ENCODE data around the gene IFRD2. TPM values are rescaled to one million over a fixed set of nuclear protein-coding genes. Genes with fewer than 3 reads are reported as not detected.

The IFRD2 gene
- total RNA-seq, 1 donor from 2014 or later: 54.2 TPM

DNA sequence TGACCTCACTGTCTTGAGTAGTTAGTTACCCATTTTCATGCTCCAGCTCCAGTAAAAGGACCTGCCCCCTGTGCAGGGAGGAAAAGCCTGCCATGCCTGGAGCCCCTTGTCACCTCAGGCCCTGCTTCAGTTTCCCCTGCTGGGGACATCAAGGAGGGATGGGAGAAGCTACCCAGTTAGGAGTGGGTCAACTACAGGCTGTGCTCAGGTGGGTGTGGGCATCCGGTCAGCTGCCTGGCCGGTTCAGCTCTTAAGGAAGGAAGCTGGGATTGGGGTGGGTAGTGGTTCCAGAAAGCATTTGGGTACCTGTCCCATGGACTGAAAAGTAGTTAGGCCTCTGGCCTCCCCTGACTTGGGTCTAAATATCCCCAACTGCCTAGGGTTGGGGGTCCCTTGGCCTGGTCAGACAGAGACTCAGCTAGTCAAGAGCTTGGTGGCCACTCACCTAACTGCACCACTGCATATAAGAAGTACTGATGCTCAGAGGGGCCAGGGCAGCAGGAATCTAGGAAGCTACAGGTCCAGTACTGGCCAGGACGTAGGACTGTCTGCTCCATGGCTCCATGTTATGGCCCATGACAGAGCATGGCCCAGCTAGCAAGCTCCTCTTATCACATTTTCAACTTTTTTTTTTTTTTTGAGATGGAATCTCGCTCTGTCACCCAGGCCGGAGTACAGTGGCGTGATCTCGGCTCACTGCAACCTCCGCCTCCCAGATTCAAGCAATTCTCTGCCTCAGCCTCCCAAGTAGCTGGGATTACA is 12.8 kb downstream of the IFRD2 start:
- Mint-ChIP-seq H3K4me1 (ENCODE audit: unreplicated experiment) (peaks cover 10% of the 10 kb centered on the region), H3K9me3 (ENCODE audit: unreplicated experiment) (no peaks in the 10 kb centered on the region), H3K27me3 (ENCODE audit: unreplicated experiment) (peaks cover 12% of the 10 kb centered on the region), H3K27ac (ENCODE audit: unreplicated experiment) (no peak overlapping the region), H3K4me3 (ENCODE audit: unreplicated experiment) (no peak overlapping the region), H3K36me3 (ENCODE audit: unreplicated experiment) (no peaks in the 10 kb centered on the region)
- TF ChIP-seq, protein P1, sequence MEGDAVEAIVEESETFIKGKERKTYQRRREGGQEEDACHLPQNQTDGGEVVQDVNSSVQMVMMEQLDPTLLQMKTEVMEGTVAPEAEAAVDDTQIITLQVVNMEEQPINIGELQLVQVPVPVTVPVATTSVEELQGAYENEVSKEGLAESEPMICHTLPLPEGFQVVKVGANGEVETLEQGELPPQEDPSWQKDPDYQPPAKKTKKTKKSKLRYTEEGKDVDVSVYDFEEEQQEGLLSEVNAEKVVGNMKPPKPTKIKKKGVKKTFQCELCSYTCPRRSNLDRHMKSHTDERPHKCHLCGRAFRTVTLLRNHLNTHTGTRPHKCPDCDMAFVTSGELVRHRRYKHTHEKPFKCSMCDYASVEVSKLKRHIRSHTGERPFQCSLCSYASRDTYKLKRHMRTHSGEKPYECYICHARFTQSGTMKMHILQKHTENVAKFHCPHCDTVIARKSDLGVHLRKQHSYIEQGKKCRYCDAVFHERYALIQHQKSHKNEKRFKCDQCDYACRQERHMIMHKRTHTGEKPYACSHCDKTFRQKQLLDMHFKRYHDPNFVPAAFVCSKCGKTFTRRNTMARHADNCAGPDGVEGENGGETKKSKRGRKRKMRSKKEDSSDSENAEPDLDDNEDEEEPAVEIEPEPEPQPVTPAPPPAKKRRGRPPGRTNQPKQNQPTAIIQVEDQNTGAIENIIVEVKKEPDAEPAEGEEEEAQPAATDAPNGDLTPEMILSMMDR (IDR thresholded peaks at IDR 0.05): no peak
- no peak for DNase-seq (ENCODE audit: extremely low spot score, unreplicated experiment)

DNA sequence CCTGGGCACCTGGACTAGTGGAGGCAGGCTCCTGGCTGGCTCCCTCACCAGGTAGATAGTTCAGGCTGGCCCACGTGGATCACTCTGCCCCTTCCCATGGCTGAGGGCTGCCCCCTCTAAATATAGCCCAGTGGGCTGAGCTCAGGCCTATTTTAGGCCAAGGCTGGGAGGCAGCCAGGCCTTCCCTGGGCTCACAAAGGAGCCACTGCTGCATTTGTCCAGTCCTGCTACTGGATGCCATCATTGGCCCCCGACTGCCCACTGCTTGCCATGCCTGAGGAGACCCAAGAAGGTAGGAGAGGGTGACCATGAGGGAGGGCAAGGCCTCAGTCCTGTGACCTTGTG is 13.4 kb downstream of the IFRD2 start, which contains the start of gene LSMEM2:
Gene LSMEM2, plus strand, starts transcription at position 208 of the 345 bp plus-strand sequence. Its CDS starts 27 bp downstream, at position 235.
- H3K4me1 Mint-ChIP-seq (ENCODE audit: unreplicated experiment): peaks cover 14% of the 10 kb centered on the region
- H3K27ac Mint-ChIP-seq (ENCODE audit: unreplicated experiment): no peak within 1 kb of the TSS
- no peak for DNase-seq (ENCODE audit: extremely low spot score, unreplicated experiment)
- no peaks in the 10 kb centered on the region for H3K36me3 Mint-ChIP-seq (ENCODE audit: unreplicated experiment)
- TF ChIP-seq, protein P1 (IDR thresholded peaks at IDR 0.05): no peak
- no peak within 1 kb of the TSS for H3K4me3 Mint-ChIP-seq (ENCODE audit: unreplicated experiment)
- H3K9me3 Mint-ChIP-seq (ENCODE audit: unreplicated experiment): no peaks in the 10 kb centered on the region
- H3K27me3 Mint-ChIP-seq (ENCODE audit: unreplicated experiment): peaks cover 16% of the 10 kb centered on the region

DNA sequence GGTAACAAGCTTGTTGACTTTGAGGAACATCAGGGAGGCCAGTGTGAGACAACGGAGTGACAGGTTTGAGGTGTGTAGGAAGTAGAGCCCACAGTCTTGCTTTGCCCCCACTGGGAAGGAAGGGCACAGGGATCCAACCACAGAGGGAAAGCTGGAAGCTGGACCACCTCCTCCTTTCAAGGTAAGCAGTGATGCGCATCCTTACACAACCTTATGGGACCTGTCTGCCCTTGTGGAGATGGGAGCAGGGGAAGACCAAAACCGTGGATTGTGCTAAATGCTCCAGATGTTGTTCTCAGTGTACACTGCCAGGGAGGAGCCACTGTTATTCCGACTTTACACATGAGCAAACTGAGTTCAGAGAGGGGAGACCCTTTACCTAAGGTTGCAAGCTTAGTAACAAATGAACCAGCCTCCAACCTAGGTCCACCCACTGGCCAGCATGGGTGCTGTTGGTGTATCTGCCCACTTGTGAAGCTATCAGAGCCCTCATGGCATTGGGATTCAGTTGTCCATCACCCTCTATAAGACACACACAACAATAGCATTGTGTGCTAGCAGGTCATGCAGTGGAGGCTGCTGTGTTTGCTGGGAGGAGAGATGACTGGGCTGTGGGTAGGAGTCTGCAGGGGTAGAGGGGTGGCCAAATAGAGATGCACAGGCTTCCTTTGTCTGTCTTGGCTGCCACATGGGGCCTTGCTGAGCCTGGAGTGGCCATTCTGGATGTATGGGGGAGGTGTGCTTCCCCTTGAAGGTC is 13.9 kb downstream of the IFRD2 start:
- no peak for DNase-seq (ENCODE audit: extremely low spot score, unreplicated experiment)
- TF ChIP-seq, protein P1 (IDR thresholded peaks at IDR 0.05): no peak
- H3K27me3 Mint-ChIP-seq (ENCODE audit: unreplicated experiment): peaks cover 16% of the 10 kb centered on the region

DNA sequence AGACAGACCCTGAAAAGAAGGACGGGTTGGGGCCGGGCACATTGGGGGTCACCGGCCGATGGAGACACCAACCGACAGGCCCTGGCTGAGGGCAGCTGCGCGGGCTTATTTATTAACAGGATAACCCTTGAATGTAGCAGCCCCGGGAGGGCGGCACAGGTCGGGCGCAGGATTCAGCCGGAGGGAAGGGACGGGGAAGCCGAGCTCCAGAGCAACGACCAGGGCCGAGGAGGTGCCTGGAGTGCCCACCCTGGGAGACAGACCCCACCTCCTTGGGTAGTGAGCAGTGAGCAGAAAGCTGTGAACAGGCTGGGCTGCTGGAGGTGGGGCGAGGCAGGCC is 15.5 kb downstream of the IFRD2 start:
- Mint-ChIP-seq H3K27ac (ENCODE audit: unreplicated experiment) (no peak overlapping the region), H3K4me3 (ENCODE audit: unreplicated experiment) (no peak overlapping the region), H3K36me3 (ENCODE audit: unreplicated experiment) (no peaks in the 10 kb centered on the region), H3K27me3 (ENCODE audit: unreplicated experiment) (peaks cover 16% of the 10 kb centered on the region), H3K9me3 (ENCODE audit: unreplicated experiment) (no peaks in the 10 kb centered on the region), H3K4me1 (ENCODE audit: unreplicated experiment) (peaks cover 17% of the 10 kb centered on the region)
- no peak for DNase-seq (ENCODE audit: extremely low spot score, unreplicated experiment)
- TF ChIP-seq, protein P1 (IDR thresholded peaks at IDR 0.05): no peak

More for the DNA sequence above, 13.9 kb downstream of the IFRD2 start:
- Mint-ChIP-seq H3K4me3 (ENCODE audit: unreplicated experiment) (no peak overlapping the region), H3K27ac (ENCODE audit: unreplicated experiment) (no peak overlapping the region), H3K36me3 (ENCODE audit: unreplicated experiment) (no peaks in the 10 kb centered on the region), H3K9me3 (ENCODE audit: unreplicated experiment) (no peaks in the 10 kb centered on the region), H3K4me1 (ENCODE audit: unreplicated experiment) (peaks cover 14% of the 10 kb centered on the region)

Data from osteocyte (in vitro differentiated cells).